HCT116 (cell line): Measurements from ENCODE around the gene STUM.

Experiments
- ATF3 ChIP-seq: IDR thresholded peaks from 2 replicates; pipeline ENCODE4 v1.6.1; 2012
- CTCF ChIP-seq, 3 experiments: fragments of 200-600 bp in 1 of 3; sonication (generic) in 1 of 3; IDR thresholded peaks in 2 of 3; conservative IDR thresholded peaks in 1 of 3; 2 replicates each; pipeline ENCODE4 v1.5.1; 2012 to 2017; ENCODE audit warnings: low read depth in 2 of 3, low read length in 2 of 3, antibody characterized with exemption in 1 of 3, borderline replicate concordance in 1 of 3, control low read depth in 1 of 3, mild to moderate bottlenecking in 1 of 3, mixed read lengths in 1 of 3, mixed run types in 1 of 3, moderate library complexity in 1 of 3; ENCODE audit not compliant: insufficient read depth in 1 of 3
- EZH2 ChIP-seq: fragments of 200-600 bp; sonication (generic); IDR thresholded peaks from 2 replicates; pipeline ENCODE4 v1.6.1; 2017; ENCODE audit warnings: antibody characterized with exemption, mixed run types
- MAX ChIP-seq: IDR thresholded peaks from 2 replicates; pipeline ENCODE4 v1.6.1; 2012
- POLR2A ChIP-seq: IDR thresholded peaks from 2 replicates; pipeline ENCODE4 v1.7.0; 2011; ENCODE audit warnings: borderline replicate concordance; ENCODE audit not compliant: insufficient read depth, insufficient read length; ENCODE audit errors: extremely low read depth
- POLR2AphosphoS5 ChIP-seq: IDR thresholded peaks from 2 replicates; pipeline ENCODE4 v1.6.1; 2011; ENCODE audit warnings: mild to moderate bottlenecking, low read depth, low read length, moderate library complexity
- REST ChIP-seq: IDR thresholded peaks from 2 replicates; pipeline ENCODE4 v1.6.1; 2012; ENCODE audit warnings: low read depth
- SIN3A ChIP-seq: IDR thresholded peaks from 2 replicates; pipeline ENCODE4 v1.6.1; 2012; ENCODE audit warnings: low read depth
- TCF7L2 ChIP-seq: IDR thresholded peaks from 2 replicates; pipeline ENCODE4 v1.7.0; 2011; ENCODE audit warnings: borderline replicate concordance, inconsistent platforms; ENCODE audit not compliant: insufficient read depth, insufficient read length; ENCODE audit errors: extremely low read depth
- ZBTB33 ChIP-seq: IDR thresholded peaks from 2 replicates; pipeline ENCODE4 v1.6.1; 2011; ENCODE audit warnings: mild to moderate bottlenecking, low read length, moderate library complexity; ENCODE audit not compliant: insufficient replicate concordance; ENCODE audit errors: extremely low read depth

- no peak for TF ChIP-seq POLR2A
- no peak for TF ChIP-seq CTCF (IDR thresholded peaks at IDR 0.05 in 2 of 3, conservative IDR thresholded peaks at IDR 0.05 in 1 of 3; ENCODE audit: borderline replicate concordance in 1 of 3, insufficient read depth in 1 of 3, low read depth in 2 of 3, low read length in 2 of 3)
- TF ChIP-seq ATF3 = no peak
- TF ChIP-seq REST = no peak
- no peak for TF ChIP-seq POLR2AphosphoS5
- TF ChIP-seq EZH2 = no peak
- no peak for TF ChIP-seq MAX
- no peak for TF ChIP-seq SIN3A
- TF ChIP-seq TCF7L2 = no peak
- no peak for TF ChIP-seq ZBTB33
These were observed 17.0 kb upstream of the STUM start for GRCh38 chr1:226531360-226532093.
